Natural killer cell (primary cell): ENCODE data around the gene FCGR1A. TPM values are rescaled to one million over a fixed set of nuclear protein-coding genes. Genes with fewer than 3 reads are reported as not detected.
"Not testable (repeated sequence)": the region's sequence is repeated elsewhere in the genome, so short reads cannot be mapped to it uniquely, and the experiment has no call there.

Experiments
- ATAC-seq, 3 donors: fragments of 150-1000 bp in 2 of 3; fragments of 200-7000 bp in 1 of 3; cut with Tn5 transposase; 1 replicate in 1 of 3; 2 replicates in 2 of 3; pipeline ENCODE4 v1.10.0; 2021; ENCODE audit warnings: mild to moderate bottlenecking in 2 of 3, moderate library complexity in 2 of 3
- DNase-seq, 2 donors: peaks; one replicate each; pipeline versions ENCODE4 v3.0.0 to v3.0.0-alpha.2; 2013 to 2021; ENCODE audit warnings: mixed read lengths in 1 of 2
- H3K27ac ChIP-seq: one replicate; pipeline ENCODE4 v1.5.1; 2013; ENCODE audit warnings: mild to moderate bottlenecking, low read length
- H3K27me3 ChIP-seq: one replicate; pipeline ENCODE4 v1.6.1; 2013; ENCODE audit warnings: low read length; ENCODE audit not compliant: control insufficient read depth, insufficient read depth
- H3K36me3 ChIP-seq: one replicate; pipeline ENCODE4 v1.6.1; 2013; ENCODE audit warnings: low read length; ENCODE audit not compliant: control insufficient read depth, insufficient read depth
- H3K4me1 ChIP-seq: one replicate; pipeline ENCODE4 v1.6.1; 2013; ENCODE audit warnings: low read length; ENCODE audit not compliant: control insufficient read depth, insufficient read depth
- H3K4me3 ChIP-seq: one replicate; pipeline ENCODE4 v1.5.1; 2013; ENCODE audit warnings: low read length
- H3K9me3 ChIP-seq: one replicate; pipeline ENCODE4 v1.6.1; 2013; ENCODE audit warnings: low read length; ENCODE audit not compliant: control insufficient read depth, insufficient read depth
- H3K27ac Mint-ChIP-seq, 2 donors: one replicate each; pipeline ENCODE4 v1.8.0; 2022; ENCODE audit warnings: mild to moderate bottlenecking in 2 of 2, mixed read lengths in 2 of 2, moderate library complexity in 1 of 2
- H3K27me3 Mint-ChIP-seq, 2 donors: one replicate each; pipeline ENCODE4 v1.8.0; 2022; ENCODE audit warnings: low read depth in 2 of 2, mixed read lengths in 2 of 2
- H3K36me3 Mint-ChIP-seq: one replicate; pipeline ENCODE4 v1.8.0; 2022; ENCODE audit warnings: mixed read lengths
- H3K4me1 Mint-ChIP-seq, 2 donors: one replicate each; pipeline ENCODE4 v1.8.0; 2022; ENCODE audit warnings: mixed read lengths in 2 of 2
- H3K4me3 Mint-ChIP-seq: one replicate; pipeline ENCODE4 v1.8.0; 2022; ENCODE audit warnings: mild to moderate bottlenecking, moderate library complexity, mixed read lengths
- H3K9me3 Mint-ChIP-seq, 2 donors: one replicate each; pipeline ENCODE4 v1.8.0; 2022; ENCODE audit warnings: mixed read lengths in 2 of 2
- WGBS: methylation state at CpG from one replicate; pipeline ENCODE4 v1.1.7; 2013; ENCODE audit warnings: missing lambda C conversion rate; ENCODE audit not compliant: insufficient coverage; 5-methylcytosine and 5-hydroxymethylcytosine counted together
- intact Hi-C: fragments of 100-400 bp; cut with micrococcal nuclease; formaldehyde crosslinking; loops from one replicate; pipeline ENCODE4 v1.14.2; 2022
- total RNA-seq, 4 donors: library from RNA; stranded (reverse); fragments of 120-200 nt in 1 of 4; gene quantifications; one replicate each; pipeline versions ENCODE4 v1.2.3 to v1.2.4, GENCODE V29; 2013 to 2022

Gene FCGR1A
- under 1 TPM in 2 of 3 donors, not detected in 1; 0.48 to 0.77 TPM for total RNA-seq
- 0.25 TPM for total RNA-seq (2013)

DNA sequence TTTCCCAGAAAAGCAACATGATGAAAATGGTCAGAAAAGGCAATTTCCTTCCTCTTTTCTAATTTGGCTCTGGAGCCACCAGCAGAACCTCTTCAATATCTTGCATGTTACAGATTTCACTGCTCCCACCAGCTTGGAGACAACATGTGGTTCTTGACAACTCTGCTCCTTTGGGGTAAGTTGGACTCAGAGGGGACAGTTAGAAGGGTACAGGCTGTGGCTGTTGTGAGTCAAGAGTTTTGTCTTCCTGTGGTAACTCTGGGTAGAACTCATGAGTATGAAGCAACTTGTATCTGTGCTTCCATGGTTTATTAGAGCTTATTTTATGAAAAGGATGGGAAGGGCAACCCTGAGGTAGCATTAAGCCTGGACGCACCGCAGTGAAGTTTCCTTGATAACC is at the start of gene FCGR1A:
Gene FCGR1A (plus strand): TSS at position 95 of the 400 bp plus-strand sequence. CDS start 50 bp downstream, at position 145.
- H3K27ac ChIP-seq, H3K4me3 ChIP-seq, H3K9me3 ChIP-seq, DNase-seq, H3K36me3 ChIP-seq, H3K36me3 Mint-ChIP-seq, H3K27me3 Mint-ChIP-seq, ATAC-seq, H3K4me3 Mint-ChIP-seq, H3K9me3 Mint-ChIP-seq, intact Hi-C loops, H3K27me3 ChIP-seq, H3K4me1 ChIP-seq: not testable (repeated sequence)
- peaks cover 10% of the 10 kb centered on the region in 2 donors for H3K4me1 Mint-ChIP-seq
- no CpG with 5 or more reads among the region's 2 CpGs for WGBS
- peak within 1 kb of the TSS; percentile 31 to 34 for H3K27ac Mint-ChIP-seq

DNA sequence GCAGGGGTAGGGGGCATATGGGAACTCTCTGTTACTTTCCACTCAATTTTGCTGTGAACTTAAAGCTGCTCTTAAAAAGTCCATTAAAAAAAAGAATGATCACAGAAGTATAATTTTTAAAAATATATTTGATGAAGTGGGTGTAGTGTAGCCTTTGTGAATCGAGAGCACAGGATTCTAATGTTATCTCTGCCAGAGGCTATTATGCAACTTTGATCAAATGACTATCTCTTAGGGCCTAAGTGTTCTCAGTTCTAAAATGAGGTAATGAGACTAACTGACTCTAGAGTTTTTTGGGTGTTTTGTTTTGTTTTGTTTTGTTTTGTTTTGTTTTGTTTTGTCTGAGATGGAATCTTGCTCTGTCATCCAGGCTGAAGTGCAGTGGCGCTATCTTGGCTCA is 49.7 kb upstream of the FCGR1A start:
- H3K9me3 Mint-ChIP-seq, H3K4me1 ChIP-seq, H3K27me3 ChIP-seq, ATAC-seq, H3K27ac ChIP-seq, H3K36me3 ChIP-seq, H3K27me3 Mint-ChIP-seq, H3K9me3 ChIP-seq, intact Hi-C loops, H3K36me3 Mint-ChIP-seq, DNase-seq, H3K27ac Mint-ChIP-seq, H3K4me3 ChIP-seq, H3K4me1 Mint-ChIP-seq, H3K4me3 Mint-ChIP-seq: not testable (repeated sequence)
- WGBS, result no CpG with 5 or more reads among the region's 2 CpGs

DNA sequence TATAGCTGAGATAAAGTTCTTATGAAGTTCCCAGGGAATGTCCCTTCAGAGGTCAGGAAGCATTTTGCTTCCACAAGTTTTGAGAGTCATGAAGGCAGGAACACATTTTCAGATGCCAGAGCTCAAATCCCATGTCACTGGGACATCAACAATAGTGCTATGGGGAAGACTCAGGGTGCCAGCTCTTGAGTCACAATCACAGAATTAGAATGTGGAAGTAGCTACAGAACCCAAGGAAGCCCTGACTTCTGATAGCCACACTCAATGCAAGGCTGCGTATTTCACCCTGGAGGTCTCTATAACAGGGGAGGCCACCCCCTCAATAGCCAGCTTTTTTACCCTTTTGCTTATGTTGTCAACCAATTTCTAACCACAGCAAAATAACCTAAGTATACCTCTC is 47.8 kb upstream of the FCGR1A start:
- DNase-seq, H3K27ac Mint-ChIP-seq, H3K27me3 Mint-ChIP-seq, ATAC-seq, intact Hi-C loops, H3K4me1 ChIP-seq, H3K27me3 ChIP-seq, H3K9me3 ChIP-seq, H3K4me3 ChIP-seq, H3K4me3 Mint-ChIP-seq, H3K9me3 Mint-ChIP-seq, H3K4me1 Mint-ChIP-seq, H3K27ac ChIP-seq, H3K36me3 ChIP-seq, H3K36me3 Mint-ChIP-seq: not testable (repeated sequence)
- no CpG with 5 or more reads among the region's 1 CpG for WGBS

DNA sequence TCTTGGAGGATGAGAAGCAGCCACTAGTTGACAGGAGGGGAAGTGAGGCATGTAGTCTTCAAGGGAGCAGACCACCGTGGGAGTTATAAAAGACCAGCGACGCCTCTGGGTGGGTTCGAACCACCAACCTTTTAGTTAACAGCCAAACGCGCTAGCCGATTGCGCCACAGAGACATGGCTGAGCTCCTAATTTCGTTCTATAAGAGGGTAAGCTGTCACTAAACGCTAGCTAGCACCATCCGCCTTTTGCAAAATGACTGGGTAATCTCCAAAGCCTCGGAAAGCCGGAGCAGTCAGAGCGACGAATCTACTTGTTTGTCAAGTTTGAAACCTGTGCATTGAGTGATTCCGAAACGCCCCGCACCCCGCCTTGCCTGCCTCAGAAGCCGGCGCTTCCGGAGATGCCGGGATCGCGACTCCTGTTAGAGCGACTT is 42.3 kb upstream of the FCGR1A start:
- intact Hi-C loops, H3K4me1 Mint-ChIP-seq, H3K36me3 ChIP-seq, H3K27ac ChIP-seq, H3K27me3 Mint-ChIP-seq, H3K4me3 Mint-ChIP-seq, H3K36me3 Mint-ChIP-seq, H3K27me3 ChIP-seq, H3K4me3 ChIP-seq, H3K27ac Mint-ChIP-seq, H3K4me1 ChIP-seq, H3K9me3 ChIP-seq, H3K9me3 Mint-ChIP-seq: not testable (repeated sequence)
- WGBS, result 19% methylated on average over 13 of the region's 26 CpGs
- DNase-seq (peak in 1 of 2 donors; percentile 54), ATAC-seq (peak in 1 of 3 donors; percentile 22)

DNA sequence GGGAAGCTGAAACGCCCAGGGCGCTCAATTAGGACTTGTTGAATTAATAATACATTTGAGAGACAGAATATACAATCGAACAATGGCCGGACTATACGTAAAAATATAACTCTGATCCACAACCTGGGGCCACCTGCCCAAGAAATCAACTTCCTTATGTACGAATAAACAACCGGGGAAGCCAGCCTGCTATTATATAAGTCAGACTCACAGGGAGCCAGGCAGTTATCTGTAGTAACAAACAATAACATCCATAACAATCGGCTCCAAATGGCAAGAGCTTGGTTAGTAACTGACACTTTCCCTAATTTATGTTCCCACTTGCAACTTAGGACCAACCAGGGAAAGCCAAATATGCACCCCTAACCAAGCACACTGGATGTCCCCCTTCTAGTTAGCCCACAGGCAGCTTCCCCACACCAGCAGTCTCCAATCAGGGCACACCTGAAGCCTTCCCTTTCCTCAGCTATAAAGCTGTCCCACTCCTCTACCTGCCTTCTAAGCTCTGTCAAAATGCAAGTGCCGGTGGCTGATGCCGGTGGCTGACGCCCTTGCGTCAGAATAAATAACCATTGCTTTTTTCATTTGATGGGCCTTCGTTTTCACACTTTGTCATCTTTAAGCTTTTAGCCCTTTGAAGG is 41.8 kb upstream of the FCGR1A start:
- H3K36me3 ChIP-seq, ATAC-seq, H3K9me3 Mint-ChIP-seq, H3K27me3 Mint-ChIP-seq, H3K4me3 Mint-ChIP-seq, H3K27ac ChIP-seq, H3K9me3 ChIP-seq, DNase-seq, H3K4me1 Mint-ChIP-seq, intact Hi-C loops, H3K4me1 ChIP-seq, H3K36me3 Mint-ChIP-seq, H3K4me3 ChIP-seq, H3K27ac Mint-ChIP-seq, H3K27me3 ChIP-seq: not testable (repeated sequence)
- WGBS, result no CpG with 5 or more reads among the region's 13 CpGs

DNA sequence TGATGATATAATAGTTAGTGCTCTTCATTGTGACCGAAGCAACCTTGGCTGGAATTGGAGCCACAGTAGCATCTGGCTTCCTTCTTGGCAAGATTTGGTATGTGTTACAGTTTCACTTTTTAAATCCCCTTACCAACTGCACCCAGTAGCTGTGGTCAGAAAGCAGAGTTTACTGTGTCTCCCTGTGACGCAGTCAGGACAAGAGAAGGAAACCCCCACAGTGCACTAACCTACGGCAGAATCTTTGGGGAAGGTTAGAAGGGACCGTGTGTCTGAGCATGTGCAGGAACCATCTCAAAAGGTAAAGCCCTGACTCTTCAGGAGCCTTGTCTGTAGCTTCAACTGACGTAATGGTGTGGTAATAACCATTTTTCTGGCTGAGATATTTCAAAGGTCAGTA is 40.6 kb upstream of the FCGR1A start:
- H3K27me3 ChIP-seq, H3K4me1 ChIP-seq, H3K9me3 ChIP-seq, H3K36me3 ChIP-seq, H3K4me1 Mint-ChIP-seq, H3K27me3 Mint-ChIP-seq, H3K9me3 Mint-ChIP-seq, DNase-seq, H3K36me3 Mint-ChIP-seq, H3K27ac ChIP-seq, intact Hi-C loops, H3K4me3 Mint-ChIP-seq, H3K4me3 ChIP-seq, H3K27ac Mint-ChIP-seq: not testable (repeated sequence)
- WGBS, result no CpG with 5 or more reads among the region's 5 CpGs
- ATAC-seq, result peak in 1 of 3 donors; percentile 50

DNA sequence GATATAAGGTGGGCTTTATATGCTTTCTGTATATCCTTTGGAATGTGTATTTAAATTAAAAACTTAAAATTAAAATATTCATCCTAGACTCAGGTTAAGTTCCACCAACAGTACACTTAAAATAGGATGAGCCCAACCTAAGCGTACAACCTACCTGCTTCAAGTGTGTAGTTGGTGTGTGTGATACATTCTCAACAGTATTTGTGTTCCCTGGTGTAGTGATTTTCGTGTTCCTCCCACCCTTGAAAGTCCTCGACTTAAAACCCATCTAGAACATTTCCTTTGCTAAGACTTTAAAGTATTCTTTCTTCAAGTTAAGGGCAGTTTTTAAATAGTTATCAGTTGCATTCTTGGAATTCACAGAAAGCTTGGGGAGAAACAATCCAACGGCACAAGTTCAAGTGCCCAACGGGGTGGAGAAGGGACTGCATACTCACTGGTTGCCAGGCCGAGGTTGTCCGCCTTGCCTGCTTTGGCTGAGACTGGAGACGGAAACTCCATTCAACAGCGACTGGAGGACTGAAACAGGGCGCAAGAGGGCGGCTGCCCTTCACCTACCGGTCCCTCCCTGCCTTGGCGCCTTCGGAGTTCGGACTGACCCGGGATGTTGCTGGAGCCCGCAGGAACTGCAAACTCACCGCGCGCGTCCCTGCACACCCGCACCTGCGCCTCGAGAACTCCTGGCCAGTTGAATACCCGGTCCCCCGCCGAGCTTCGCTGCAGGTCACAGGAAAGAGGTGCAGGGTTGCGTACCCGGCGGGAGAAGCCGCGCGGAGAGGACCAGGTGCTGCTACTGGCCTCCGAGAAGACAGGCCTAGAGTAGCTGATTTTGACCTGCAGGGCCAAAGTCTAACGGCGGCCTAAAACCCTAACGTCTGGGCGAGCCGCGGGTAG is 35.8 kb upstream of the FCGR1A start:
- H3K27ac Mint-ChIP-seq, H3K36me3 ChIP-seq, H3K4me1 ChIP-seq, H3K27ac ChIP-seq, H3K4me3 Mint-ChIP-seq, H3K36me3 Mint-ChIP-seq, H3K27me3 ChIP-seq, H3K9me3 Mint-ChIP-seq, H3K27me3 Mint-ChIP-seq, H3K4me3 ChIP-seq, H3K4me1 Mint-ChIP-seq, intact Hi-C loops, H3K9me3 ChIP-seq: not testable (repeated sequence)
- ATAC-seq, result peak in 2 of 3 donors; percentile 30 to 52
- DNase-seq, result peak in 1 of 2 donors; percentile 9
- WGBS, result 17% methylated on average over 17 of the region's 41 CpGs
